Stimulated activated CD8-positive, alpha-beta memory T cell treated with anti-CD3 and anti-CD28 coated beads, Interleukin-4, amount 100 ng/mL, for 48 hours (primary cell): ENCODE data around the gene ACVR2A.

ENCODE experiments used
- DNase-seq: peaks from one replicate; pipeline ENCODE4 v3.0.0-alpha.2; 2020

ACVR2A gene

DNA sequence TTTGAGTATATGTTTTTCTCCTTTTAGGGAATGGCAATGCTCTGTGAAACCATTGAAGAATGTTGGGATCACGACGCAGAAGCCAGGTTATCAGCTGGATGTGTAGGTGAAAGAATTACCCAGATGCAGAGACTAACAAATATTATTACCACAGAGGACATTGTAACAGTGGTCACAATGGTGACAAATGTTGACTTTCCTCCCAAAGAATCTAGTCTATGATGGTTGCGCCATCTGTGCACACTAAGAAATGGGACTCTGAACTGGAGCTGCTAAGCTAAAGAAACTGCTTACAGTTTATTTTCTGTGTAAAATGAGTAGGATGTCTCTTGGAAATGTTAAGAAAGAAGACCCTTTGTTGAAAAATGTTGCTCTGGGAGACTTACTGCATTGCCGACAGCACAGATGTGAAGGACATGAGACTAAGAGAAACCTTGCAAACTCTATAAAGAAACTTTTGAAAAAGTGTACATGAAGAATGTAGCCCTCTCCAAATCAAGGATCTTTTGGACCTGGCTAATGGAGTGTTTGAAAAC lies 82.3 kb downstream of the ACVR2A start:
- no peak for DNase-seq

DNA sequence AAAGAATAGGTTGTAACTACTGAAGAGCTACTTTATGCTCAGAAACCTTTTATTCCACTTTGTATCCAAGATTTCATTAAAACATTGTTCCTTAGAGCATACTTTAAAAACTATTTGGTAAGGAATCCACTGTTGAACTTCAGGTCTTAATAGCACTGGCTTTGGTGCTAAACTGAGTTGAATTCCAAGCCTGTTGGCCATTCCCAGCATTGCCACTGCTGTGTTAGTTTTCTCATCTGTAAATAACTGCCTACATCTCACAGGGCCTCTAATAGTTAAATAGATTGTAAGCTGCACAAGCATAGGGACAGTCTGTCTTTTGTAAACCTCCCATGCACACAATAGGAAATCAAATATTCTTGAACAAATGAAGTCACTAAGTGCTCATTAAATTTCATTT lies 89.1 kb downstream of the ACVR2A start:
- DNase-seq: no peak

GRCh38 chr2:147934881-147935620 lies 90.2 kb downstream of the ACVR2A start:
- no peak for DNase-seq

- no peak for DNase-seq
Measured at GRCh38 chr2:147937744-147938349, 93.0 kb downstream of the ACVR2A start.

GRCh38 chr2:147939313-147939712 lies 94.5 kb downstream of the ACVR2A start:
- DNase-seq: no peak

- no peak for DNase-seq
Measured at GRCh38 chr2:147945660-147946059, 100.8 kb downstream of the ACVR2A start.

- no peak for DNase-seq
Measured at GRCh38 chr2:147952118-147952517, 107.3 kb downstream of the ACVR2A start.

DNA sequence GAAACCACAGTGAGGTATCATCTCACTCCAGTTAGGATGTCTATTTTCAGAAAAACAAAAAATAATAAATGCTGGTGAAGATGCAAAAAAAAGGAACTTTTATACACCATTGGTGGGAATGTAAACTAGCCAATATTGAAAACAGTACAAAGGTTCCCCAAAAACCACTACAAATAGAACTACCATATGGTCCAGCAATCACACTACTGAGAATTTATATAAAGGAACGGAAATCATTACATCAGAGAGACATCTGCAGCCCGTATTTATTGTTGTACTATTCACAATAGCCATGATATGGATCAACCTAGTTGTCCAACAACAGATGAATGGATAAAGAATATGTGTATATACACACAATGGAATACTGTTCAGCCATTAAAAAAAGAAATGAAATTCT lies 123.7 kb downstream of the ACVR2A start:
- DNase-seq: no peak

DNA sequence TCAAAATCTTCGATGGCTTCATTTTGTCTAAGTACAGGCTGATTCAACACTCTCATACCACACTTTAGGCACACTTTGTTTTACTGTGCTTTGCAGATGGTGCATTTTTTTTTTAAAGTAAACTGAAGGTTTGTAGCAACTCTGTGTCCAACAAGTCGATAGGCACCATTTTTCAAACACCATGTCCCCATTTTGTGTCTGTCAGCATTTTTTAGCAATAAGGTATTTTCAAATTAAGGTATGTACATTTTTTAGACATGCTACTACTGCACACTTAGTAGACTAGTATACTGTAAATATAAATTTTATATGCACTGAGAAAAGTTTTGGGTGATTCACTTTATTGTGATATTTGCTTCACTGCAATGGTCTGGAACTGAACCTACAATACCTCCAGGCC lies 131.3 kb downstream of the ACVR2A start:
- DNase-seq: no peak

- no peak for DNase-seq
Measured at GRCh38 chr2:147977679-147978078, 132.8 kb downstream of the ACVR2A start.
